ENCODE results near the gene FGF1. TPM values are rescaled to one million over a fixed set of nuclear protein-coding genes. Genes with fewer than 3 reads are reported as not detected.
A peak's percentile ranks its signal among the peaks of the same experiment; 100 is the strongest.

FGF1 gene
- total and polyA plus RNA-seq, 3 donors from 2014 or later: 1.9 to 4.4 (median 2.2) TPM

- DNase-seq: no peak
- intact Hi-C loops (cut with DNase I; ENCODE audit: low total_unique reads): no loop called here
- peaks cover 6% of the 10 kb centered on the region for H3K4me1 ChIP-seq
- 95 to 96% methylated on average over 1 of the region's 1 CpG for WGBS, 2 donors
- H3K4me3 ChIP-seq: no peak overlapping the region
- no peak overlapping the region for H3K27ac ChIP-seq
- TF ChIP-seq POLR2A (IDR thresholded peaks at IDR 0.05): no peak
- no peak for TF ChIP-seq CTCF (IDR thresholded peaks at IDR 0.05)
- no peaks in the 10 kb centered on the region for H3K27me3 ChIP-seq
- H3K9me3 ChIP-seq: no peaks in the 10 kb centered on the region
- H3K36me3 ChIP-seq (ENCODE audit: low read depth, missing control alignments): no peaks in the 10 kb centered on the region
These were observed 96.2 kb downstream of the FGF1 start for GRCh38 chr5:142589720-142590119.

- no peak overlapping the region for H3K4me3 ChIP-seq
- H3K36me3 ChIP-seq (ENCODE audit: low read depth, missing control alignments): no peaks in the 10 kb centered on the region
- H3K27ac ChIP-seq: no peak overlapping the region
- DNase-seq: peak; percentile 75
- TF ChIP-seq POLR2A (IDR thresholded peaks at IDR 0.05) (no peak), CTCF (IDR thresholded peaks at IDR 0.05) (peak in 1 of 3 experiments; percentile 36)
- H3K9me3 ChIP-seq: no peaks in the 10 kb centered on the region
- WGBS, 2 donors: 57 to 58% methylated on average over 6 of the region's 6 CpGs
- H3K27me3 ChIP-seq: no peaks in the 10 kb centered on the region
- peaks cover 6% of the 10 kb centered on the region for H3K4me1 ChIP-seq
- intact Hi-C loops (cut with DNase I; ENCODE audit: low total_unique reads): no loop called here
These were observed 98.4 kb downstream of the FGF1 start for GRCh38 chr5:142587354-142587965.

- 92% methylated on average over 4 of the region's 4 CpGs for WGBS, 2 donors
- Histone ChIP-seq H3K4me1 (peaks cover 6% of the 10 kb centered on the region), H3K9me3 (no peaks in the 10 kb centered on the region), H3K27me3 (no peaks in the 10 kb centered on the region), H3K36me3 (ENCODE audit: low read depth, missing control alignments) (no peaks in the 10 kb centered on the region), H3K27ac (no peak overlapping the region), H3K4me3 (no peak overlapping the region)
- intact Hi-C loops (cut with DNase I; ENCODE audit: low total_unique reads): no loop called here
- TF ChIP-seq POLR2A (IDR thresholded peaks at IDR 0.05): no peak
- TF ChIP-seq CTCF (IDR thresholded peaks at IDR 0.05): no peak
- no peak for DNase-seq
These were observed 99.3 kb downstream of the FGF1 start for GRCh38 chr5:142586552-142586951.

GRCh38 chr5:142585451-142585850 lies 100.4 kb downstream of the FGF1 start:
- 83 to 85% methylated on average over 4 of the region's 4 CpGs for WGBS, 2 donors
- TF ChIP-seq CTCF (IDR thresholded peaks at IDR 0.05) (no peak), POLR2A (IDR thresholded peaks at IDR 0.05) (no peak)
- intact Hi-C loops (cut with DNase I; ENCODE audit: low total_unique reads): no loop called here

GRCh38 chr5:142584891-142585290 lies 101.0 kb downstream of the FGF1 start:
- H3K4me3 ChIP-seq: no peak overlapping the region
- DNase-seq: no peak
- no peak overlapping the region for H3K27ac ChIP-seq
- no peaks in the 10 kb centered on the region for H3K9me3 ChIP-seq
- 63 to 67% methylated on average over 1 of the region's 1 CpG for WGBS, 2 donors
- no peak for TF ChIP-seq POLR2A (IDR thresholded peaks at IDR 0.05)
- no peak for TF ChIP-seq CTCF (IDR thresholded peaks at IDR 0.05)
- H3K36me3 ChIP-seq (ENCODE audit: low read depth, missing control alignments): no peaks in the 10 kb centered on the region
- intact Hi-C loops (cut with DNase I; ENCODE audit: low total_unique reads): no loop called here
- no peaks in the 10 kb centered on the region for H3K27me3 ChIP-seq
- H3K4me1 ChIP-seq: no peaks in the 10 kb centered on the region

More at GRCh38 chr5:142585451-142585850, 100.4 kb downstream of the FGF1 start:
- H3K27me3 ChIP-seq: no peaks in the 10 kb centered on the region
- H3K27ac ChIP-seq: no peak overlapping the region
- H3K4me3 ChIP-seq: no peak overlapping the region
- H3K36me3 ChIP-seq (ENCODE audit: low read depth, missing control alignments): no peaks in the 10 kb centered on the region
- no peaks in the 10 kb centered on the region for H3K4me1 ChIP-seq
- DNase-seq: no peak
- no peaks in the 10 kb centered on the region for H3K9me3 ChIP-seq
